Stomach (tissue), 9 donors: ENCODE measurements around the gene NCAPG2. TPM values are rescaled to one million over a fixed set of nuclear protein-coding genes. Genes with fewer than 3 reads are reported as not detected.

ENCODE experiments used
- DNase-seq, 2 donors: peaks; one replicate each; pipeline versions ENCODE4 v3.0.0 to v3.0.0-alpha.2; 2013 to 2019
- H3K27ac ChIP-seq, 5 donors: fragments of 200-600 bp in 4 of 5; sonication (generic) in 4 of 5; one replicate each; pipeline ENCODE4 v1.5.1; 2013 to 2019; ENCODE audit warnings: mild to moderate bottlenecking in 1 of 5, moderate library complexity in 1 of 5
- H3K27me3 ChIP-seq, 3 donors: fragments of 200-600 bp; sonication (generic); one replicate each; pipeline ENCODE4 v1.5.1; 2017 to 2019; ENCODE audit warnings: mixed run types in 1 of 3
- H3K36me3 ChIP-seq, 4 donors: fragments of 200-600 bp; sonication (generic); 1 replicate in 3 of 4; 2 replicates in 1 of 4; pipeline ENCODE4 v1.5.1; 2016 to 2019
- H3K4me1 ChIP-seq, 4 donors: fragments of 200-600 bp; sonication (generic); one replicate each; pipeline ENCODE4 v1.5.1; 2016 to 2019
- H3K4me3 ChIP-seq, 4 donors: fragments of 200-600 bp; sonication (generic) in 3 of 4; one replicate each; pipeline ENCODE4 v1.5.1; 2016 to 2019; ENCODE audit warnings: mild to moderate bottlenecking in 1 of 4
- H3K9me3 ChIP-seq, 4 donors: fragments of 200-600 bp; sonication (generic); one replicate each; pipeline ENCODE4 v1.5.1; 2016 to 2019
- CTCF ChIP-seq, 7 experiments: fragments of 450-650 bp in 4 of 7; fragments of 200-600 bp in 3 of 7; sonication (generic) in 3 of 7; IDR thresholded peaks; one replicate each; pipeline ENCODE4 v1.5.1; 2016 to 2019; ENCODE audit warnings: antibody characterized with exemption in 7 of 7, control low read depth in 2 of 7, mild to moderate bottlenecking in 1 of 7
- EP300 ChIP-seq: sonication (generic); formaldehyde crosslinking; IDR thresholded peaks from one replicate; pipeline ENCODE4 v1.6.1; 2017; ENCODE audit warnings: antibody characterized with exemption
- POLR2A ChIP-seq, 4 donors: fragments of 450-650 bp; IDR thresholded peaks; one replicate each; pipeline ENCODE4 v1.6.1; 2016; ENCODE audit warnings: antibody characterized with exemption in 4 of 4, control low read depth in 2 of 4, mild to moderate bottlenecking in 1 of 4, moderate library complexity in 1 of 4
- POLR2AphosphoS5 ChIP-seq, 3 donors: sonication (generic); formaldehyde crosslinking; IDR thresholded peaks; one replicate each; pipeline ENCODE4 v1.6.1; 2016; ENCODE audit warnings: antibody characterized with exemption in 3 of 3
- WGBS, 5 donors: extraction: QIAGEN DNeasy Blood & Tissue Kit in 3 of 5; methylation state at CpG; one replicate each; pipeline versions ENCODE4 v1.1.5 to v1.1.7; 2013 to 2018; 5-methylcytosine and 5-hydroxymethylcytosine counted together
- intact Hi-C: fragments of 100-400 bp; cut with DNase I; formaldehyde crosslinking; loops from one replicate; pipeline ENCODE4 v1.15.1; 2023; ENCODE audit warnings: low total_unique reads
- polyA plus RNA-seq, 3 donors: library from polyadenylated mRNA; stranded (reverse); fragments of 200-250 nt; gene quantifications; one replicate each; pipeline ENCODE4 v1.2.3, GENCODE V29; 2013
- total RNA-seq, 5 donors: library from RNA; depleted of rRNA; stranded (reverse); fragments of >200 nt; gene quantifications; one replicate each; pipeline versions ENCODE4 v1.1.0 to v1.2.3, GENCODE V29; 2014 to 2016
- donor health status: healthy with polysubstance abuse.
- donor health status: Bipolar disorder and iron deficiency.
- donor health status: healthy.

NCAPG2 gene
- total and polyA plus RNA-seq, 8 donors = 2.6 to 24.2 (median 8.3) TPM

- H3K4me1 ChIP-seq = peaks cover 3 to 24% (median 12%) of the 10 kb centered on the region in 4 donors
- WGBS, 5 donors = 19 to 31% (median 25%) methylated on average over 2 of the region's 2 CpGs
- no peak overlapping the region for H3K4me3 ChIP-seq
- intact Hi-C loops = no loop called here
- H3K36me3 ChIP-seq = peaks cover 5 to 42% (median 31%) of the 10 kb centered on the region in 4 donors
- H3K27me3 ChIP-seq = no peaks in the 10 kb centered on the region
- H3K27ac ChIP-seq = peak overlapping the region in 4 of 5 donors; percentile 2 to 62 (median 35)
- no peaks in the 10 kb centered on the region for H3K9me3 ChIP-seq
- TF ChIP-seq POLR2AphosphoS5 (IDR thresholded peaks at IDR 0.05) (no peak), POLR2A (IDR thresholded peaks at IDR 0.05) (no peak), CTCF (IDR thresholded peaks at IDR 0.05) (no peak), EP300 (no peak)
- DNase-seq = peak in 1 of 2 donors; percentile 45
Observed at GRCh38 chr7:158649279-158649678, 55.3 kb downstream of the NCAPG2 start.

- DNase-seq = peak in 1 of 2 donors; percentile 76
- 63 to 84% (median 78%) methylated on average over 9 of the region's 9 CpGs for WGBS, 5 donors
- Histone ChIP-seq H3K27ac (peak overlapping the region in 4 of 5 donors; percentile 2 to 62 (median 35)), H3K36me3 (peaks cover 5 to 42% (median 31%) of the 10 kb centered on the region in 4 donors), H3K4me3 (no peak overlapping the region), H3K4me1 (peaks cover 3 to 24% (median 12%) of the 10 kb centered on the region in 4 donors), H3K27me3 (no peaks in the 10 kb centered on the region), H3K9me3 (no peaks in the 10 kb centered on the region)
- TF ChIP-seq POLR2A (IDR thresholded peaks at IDR 0.05) = no peak
- TF ChIP-seq POLR2AphosphoS5 (IDR thresholded peaks at IDR 0.05) = peak in 1 of 3 donors; percentile 37
- no peak for TF ChIP-seq EP300
- intact Hi-C loops = no loop called here
Observed at GRCh38 chr7:158648787-158649186, 55.8 kb downstream of the NCAPG2 start.

GRCh38 chr7:158648168-158648567 lies 56.4 kb downstream of the NCAPG2 start:
- intact Hi-C loops = no loop called here
- no peaks in the 10 kb centered on the region for H3K9me3 ChIP-seq
- TF ChIP-seq EP300 (no peak), POLR2A (IDR thresholded peaks at IDR 0.05) (no peak), POLR2AphosphoS5 (IDR thresholded peaks at IDR 0.05) (no peak), CTCF (IDR thresholded peaks at IDR 0.05) (no peak)
- no peaks in the 10 kb centered on the region for H3K27me3 ChIP-seq
- H3K4me3 ChIP-seq = no peak overlapping the region
- WGBS, 5 donors = 52 to 91% (median 79%) methylated on average over 7 of the region's 7 CpGs
- no peak for DNase-seq
- H3K27ac ChIP-seq = no peak overlapping the region
- H3K36me3 ChIP-seq = peaks cover 5 to 46% (median 36%) of the 10 kb centered on the region in 4 donors
- H3K4me1 ChIP-seq = peaks cover 3 to 24% (median 12%) of the 10 kb centered on the region in 4 donors

GRCh38 chr7:158647475-158647792 lies 57.2 kb downstream of the NCAPG2 start:
- intact Hi-C loops = no loop called here
- Histone ChIP-seq H3K4me1 (peaks cover 3 to 24% (median 12%) of the 10 kb centered on the region in 4 donors), H3K4me3 (no peak overlapping the region), H3K27ac (no peak overlapping the region), H3K9me3 (no peaks in the 10 kb centered on the region), H3K27me3 (no peaks in the 10 kb centered on the region), H3K36me3 (peaks cover 5 to 49% (median 37%) of the 10 kb centered on the region in 4 donors)
- no peak for DNase-seq
- TF ChIP-seq CTCF (IDR thresholded peaks at IDR 0.05) (no peak), POLR2A (IDR thresholded peaks at IDR 0.05) (no peak), EP300 (no peak), POLR2AphosphoS5 (IDR thresholded peaks at IDR 0.05) (no peak)
- 62 to 82% (median 78%) methylated on average over 2 of the region's 2 CpGs for WGBS, 5 donors

- Histone ChIP-seq H3K27ac (no peak overlapping the region), H3K27me3 (no peaks in the 10 kb centered on the region), H3K9me3 (no peaks in the 10 kb centered on the region), H3K36me3 (peaks cover 5 to 46% (median 34%) of the 10 kb centered on the region in 4 donors), H3K4me3 (no peak overlapping the region), H3K4me1 (peaks cover 3 to 24% (median 12%) of the 10 kb centered on the region in 4 donors)
- WGBS, 5 donors = 58 to 86% (median 68%) methylated on average over 7 of the region's 7 CpGs
- intact Hi-C loops = no loop called here
- peak in 1 of 2 donors; percentile 30 for DNase-seq
- no peak for TF ChIP-seq POLR2A (IDR thresholded peaks at IDR 0.05)
- TF ChIP-seq EP300 = no peak
- TF ChIP-seq CTCF (IDR thresholded peaks at IDR 0.05) = peak in 1 of 7 experiments; percentile 14
- no peak for TF ChIP-seq POLR2AphosphoS5 (IDR thresholded peaks at IDR 0.05)
Observed at GRCh38 chr7:158646766-158647474, 57.7 kb downstream of the NCAPG2 start.
